Measurements from ENCODE around the gene SLC2A9. TPM values are rescaled to one million over a fixed set of nuclear protein-coding genes. Genes with fewer than 3 reads are reported as not detected.

Gene SLC2A9
- total and polyA plus RNA-seq, 8 donors = 0.61 to 35.3 (median 2.7) TPM

- no peak for DNase-seq
- Histone ChIP-seq H3K4me3 (no peak overlapping the region), H3K27ac (no peak overlapping the region), H3K36me3 (no peaks in the 10 kb centered on the region), H3K27me3 (no peaks in the 10 kb centered on the region), H3K4me1 (peaks cover 0 to 6% (median 0%) of the 10 kb centered on the region in 4 donors), H3K9me3 (no peaks in the 10 kb centered on the region)
- WGBS, 5 donors = 61 to 73% (median 67%) methylated on average over 5 to 6 of the region's 6 CpGs
- TF ChIP-seq POLR2AphosphoS5 (IDR thresholded peaks at IDR 0.05) (no peak), EP300 (IDR thresholded peaks at IDR 0.05) (no peak), CTCF (IDR thresholded peaks at IDR 0.05) (no peak)
- intact Hi-C loops (cut with DNase I; ENCODE audit: low total_unique reads) = no loop called here
Measured at GRCh38 chr4:9921326-9921725, 100.0 kb downstream of the SLC2A9 start.

GRCh38 chr4:9920029-9920428 is 101.3 kb downstream of the SLC2A9 start:
- TF ChIP-seq CTCF (IDR thresholded peaks at IDR 0.05) = no peak
- TF ChIP-seq POLR2A (IDR thresholded peaks at IDR 0.05) = no peak
- no peak for TF ChIP-seq POLR2AphosphoS5 (IDR thresholded peaks at IDR 0.05)
- no peak for TF ChIP-seq EP300 (IDR thresholded peaks at IDR 0.05)
- Histone ChIP-seq H3K9me3 (no peaks in the 10 kb centered on the region), H3K27me3 (no peaks in the 10 kb centered on the region), H3K4me1 (peaks cover 0 to 6% (median 0%) of the 10 kb centered on the region in 4 donors), H3K36me3 (no peaks in the 10 kb centered on the region), H3K27ac (no peak overlapping the region), H3K4me3 (no peak overlapping the region)
- 91 to 100% (median 96%) methylated on average over 1 to 2 of the region's 2 CpGs for WGBS, 5 donors
- intact Hi-C loops (cut with DNase I; ENCODE audit: low total_unique reads) = no loop called here
- no peak for DNase-seq

- no peaks in the 10 kb centered on the region for H3K9me3 ChIP-seq
- H3K4me1 ChIP-seq = no peaks in the 10 kb centered on the region
- no peaks in the 10 kb centered on the region for H3K27me3 ChIP-seq
- intact Hi-C loops (cut with DNase I; ENCODE audit: low total_unique reads) = no loop called here
- 85 to 96% (median 92%) methylated on average over 6 of the region's 6 CpGs for WGBS, 5 donors
- TF ChIP-seq POLR2AphosphoS5 (IDR thresholded peaks at IDR 0.05) (no peak), POLR2A (IDR thresholded peaks at IDR 0.05) (no peak), CTCF (IDR thresholded peaks at IDR 0.05) (no peak), EP300 (IDR thresholded peaks at IDR 0.05) (no peak)
- H3K4me3 ChIP-seq = no peak overlapping the region
- H3K36me3 ChIP-seq = no peaks in the 10 kb centered on the region
- no peak overlapping the region for H3K27ac ChIP-seq
- no peak for DNase-seq
Measured at GRCh38 chr4:9919047-9919446, 102.2 kb downstream of the SLC2A9 start.

DNA sequence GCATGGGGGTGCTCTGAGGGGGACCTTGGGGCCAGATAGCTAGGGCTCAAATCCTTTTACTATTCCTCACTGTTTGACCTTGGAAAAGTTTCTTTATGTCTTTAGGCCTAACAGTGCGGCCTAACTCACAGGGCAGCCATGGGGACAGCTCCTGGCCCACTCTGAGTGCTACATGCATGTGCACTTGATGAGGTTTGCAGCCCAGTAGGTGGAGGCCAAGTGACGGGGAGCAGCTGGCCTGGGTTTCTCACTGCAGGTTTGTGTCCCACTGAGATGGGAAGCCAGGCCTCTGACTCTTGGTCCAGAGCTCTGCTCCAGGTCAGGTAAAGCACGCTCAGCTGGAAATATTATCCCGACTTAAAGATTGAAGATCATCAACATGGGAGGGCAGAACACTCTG is 102.8 kb downstream of the SLC2A9 start:
- WGBS, 5 donors = 91 to 100% (median 93%) methylated on average over 4 of the region's 4 CpGs
- Histone ChIP-seq H3K36me3 (no peaks in the 10 kb centered on the region), H3K9me3 (no peaks in the 10 kb centered on the region), H3K4me1 (no peaks in the 10 kb centered on the region), H3K4me3 (no peak overlapping the region), H3K27ac (no peak overlapping the region), H3K27me3 (no peaks in the 10 kb centered on the region)
- intact Hi-C loops (cut with DNase I; ENCODE audit: low total_unique reads) = no loop called here
- DNase-seq = no peak
- TF ChIP-seq POLR2A (IDR thresholded peaks at IDR 0.05) (no peak), EP300 (IDR thresholded peaks at IDR 0.05) (no peak)

GRCh38 chr4:9916937-9917336 is 104.4 kb downstream of the SLC2A9 start:
- Histone ChIP-seq H3K36me3 (no peaks in the 10 kb centered on the region), H3K27ac (no peak overlapping the region), H3K4me1 (no peaks in the 10 kb centered on the region), H3K4me3 (no peak overlapping the region), H3K9me3 (no peaks in the 10 kb centered on the region), H3K27me3 (no peaks in the 10 kb centered on the region)
- intact Hi-C loops (cut with DNase I; ENCODE audit: low total_unique reads) = no loop called here
- DNase-seq = no peak
- TF ChIP-seq CTCF (IDR thresholded peaks at IDR 0.05) = no peak
- no peak for TF ChIP-seq POLR2A (IDR thresholded peaks at IDR 0.05)
- TF ChIP-seq EP300 (IDR thresholded peaks at IDR 0.05) = no peak
- no peak for TF ChIP-seq POLR2AphosphoS5 (IDR thresholded peaks at IDR 0.05)
- 69 to 94% (median 88%) methylated on average over 3 of the region's 3 CpGs for WGBS, 5 donors

All from stomach (tissue), 9 donors.